GM19463 (cell line): Measurements from ENCODE around the gene RPS27.
"Not testable (repeated sequence)": the region's sequence is repeated elsewhere in the genome, so short reads cannot be mapped to it uniquely, and the experiment has no call there.

Source experiments
- ATAC-seq: cut with Tn5 transposase; IDR thresholded peaks from one replicate; pipeline ENCODE4 v1.9.1; 2021; ENCODE audit warnings: mild to moderate bottlenecking, moderate library complexity; ENCODE audit not compliant: unreplicated experiment

RPS27 gene

DNA sequence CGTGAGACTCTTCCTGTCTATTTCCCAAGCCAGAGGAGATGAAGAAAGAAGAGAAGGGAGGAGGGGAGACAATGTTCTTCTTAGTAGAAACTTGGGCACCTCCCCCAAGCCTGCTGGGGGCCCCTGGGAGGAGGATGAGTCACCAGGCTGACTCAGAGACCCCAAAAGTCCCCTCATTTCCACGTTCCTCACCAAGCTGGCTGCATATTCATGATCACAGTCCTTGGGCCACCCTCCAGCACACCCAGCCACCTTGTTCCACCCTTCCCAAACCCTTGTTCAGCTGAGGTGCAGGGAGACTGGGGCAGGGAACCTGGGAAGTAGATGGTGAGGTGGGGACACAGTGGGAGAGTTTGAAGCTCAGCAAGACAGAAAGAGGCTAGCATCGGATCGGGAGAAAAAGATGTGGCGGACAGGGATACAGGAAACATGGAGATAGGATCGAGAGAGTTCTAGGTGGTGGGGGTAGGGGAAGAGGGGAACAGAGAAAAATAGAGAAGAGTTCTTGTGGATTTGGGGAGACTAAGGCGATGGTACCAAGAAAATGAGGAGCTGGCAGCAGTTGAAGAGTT, 5.1 kb upstream of the RPS27 start:
- ATAC-seq, result no peak

- no peak for ATAC-seq
Measured at GRCh38 chr1:153985941-153986761, 4.4 kb upstream of the RPS27 start, which contains the start of gene RAB13. Gene RAB13 (minus strand): TSS chr1:153986339. CDS start chr1:153986236, 103 bp downstream.

DNA sequence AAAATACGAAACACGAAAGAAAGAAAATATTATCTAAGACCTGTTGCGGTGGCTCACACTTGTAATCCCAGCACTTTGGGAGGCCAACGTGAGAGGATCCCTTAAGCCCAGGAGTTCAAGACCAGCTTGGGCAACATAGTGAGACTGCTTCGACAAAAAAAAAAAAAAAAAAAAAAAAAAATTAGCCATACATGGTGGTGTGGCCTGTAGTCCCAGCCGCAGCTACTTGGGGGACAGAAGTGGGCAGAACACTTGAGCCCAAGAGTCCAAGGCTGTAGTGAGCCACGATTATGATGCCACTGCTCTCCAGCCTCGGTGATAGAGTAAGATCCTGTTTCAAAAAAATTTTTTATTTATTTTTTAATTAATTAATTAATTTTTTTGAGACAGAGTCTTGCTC, 2.9 kb upstream of the RPS27 start:
- no peak for ATAC-seq

GRCh38 chr1:153991151-153991630, 629 bp downstream of the RPS27 start:
- ATAC-seq, result no peak

- ATAC-seq, result no peak
Measured at GRCh38 chr1:153991806-153992205, 1.2 kb downstream of the RPS27 start.

- no peak for ATAC-seq
Measured at GRCh38 chr1:153995202-153995601, 4.6 kb downstream of the RPS27 start.

GRCh38 chr1:153995640-153996039, 5.1 kb downstream of the RPS27 start:
- ATAC-seq, result no peak

GRCh38 chr1:153996882-153997281, 6.3 kb downstream of the RPS27 start:
- ATAC-seq, result not testable (repeated sequence)

GRCh38 chr1:154000420-154000819, 9.9 kb downstream of the RPS27 start:
- no peak for ATAC-seq

GRCh38 chr1:154006136-154006535, 15.6 kb downstream of the RPS27 start:
- ATAC-seq, result no peak

DNA sequence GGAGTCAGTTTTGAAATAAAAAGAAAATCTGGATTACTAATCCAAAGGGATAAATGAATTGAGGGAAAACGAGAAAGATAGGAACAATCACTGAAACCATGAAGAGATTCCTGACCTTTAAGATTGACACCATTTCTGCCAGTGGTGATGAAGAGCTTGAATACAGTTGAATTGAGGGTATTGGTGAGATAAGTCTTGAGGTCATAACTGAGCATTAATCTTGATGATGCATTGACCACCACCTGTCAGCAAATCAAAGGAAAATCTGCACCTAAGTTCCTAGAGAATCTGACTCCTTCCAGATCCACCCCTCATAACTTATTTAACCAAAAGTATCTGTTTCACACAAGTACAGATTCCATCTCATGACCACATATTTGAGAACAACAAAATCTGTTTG, 21.6 kb downstream of the RPS27 start:
- no peak for ATAC-seq

DNA sequence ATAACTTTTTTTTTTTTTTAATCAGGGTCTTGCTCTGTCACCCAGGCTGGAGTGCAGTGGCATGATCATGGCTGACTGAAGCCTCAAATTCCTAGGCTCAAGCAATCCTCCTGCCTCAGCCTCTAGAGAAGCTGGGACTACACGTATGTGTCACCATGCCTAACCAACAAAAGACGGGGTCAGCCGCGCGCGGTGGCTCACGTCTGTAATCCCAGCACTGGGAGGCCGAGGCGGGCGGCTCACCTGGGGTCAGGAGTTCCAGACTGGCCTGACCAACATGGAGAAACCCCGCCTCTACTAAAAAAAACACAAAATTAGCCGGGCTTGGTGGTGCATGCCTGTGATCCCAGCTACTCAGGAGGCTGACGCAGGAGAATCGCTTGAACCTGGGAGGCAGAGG, 22.0 kb downstream of the RPS27 start:
- ATAC-seq, result not testable (repeated sequence)

- ATAC-seq, result no peak
Measured at GRCh38 chr1:154014154-154014907, 23.8 kb downstream of the RPS27 start.

GRCh38 chr1:154019269-154019668, 28.7 kb downstream of the RPS27 start:
- ATAC-seq, result no peak

DNA sequence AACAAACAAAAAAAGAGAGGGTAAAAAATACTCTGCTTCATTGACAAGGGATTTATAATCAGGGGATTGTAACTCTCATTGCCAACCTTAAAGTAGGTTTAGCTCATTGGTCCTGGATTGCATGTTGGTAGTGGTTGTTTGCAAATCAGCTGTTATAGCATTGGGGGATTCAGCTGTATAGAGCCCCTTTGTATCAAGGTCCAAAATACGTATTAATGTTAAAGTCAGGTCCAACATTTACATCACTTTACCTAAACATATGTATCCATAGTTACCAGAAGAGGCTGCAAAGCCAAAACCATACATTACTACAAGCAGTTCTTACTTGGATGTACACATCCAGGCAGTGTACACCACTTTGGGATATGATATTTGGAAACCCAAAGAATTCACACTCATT, 29.4 kb downstream of the RPS27 start:
- ATAC-seq, result no peak

GRCh38 chr1:154033697-154034096, 43.1 kb downstream of the RPS27 start:
- ATAC-seq, result not testable (repeated sequence)
